ENCODE results near the gene NHERF1. TPM values are rescaled to one million over a fixed set of nuclear protein-coding genes. Genes with fewer than 3 reads are reported as not detected.

The NHERF1 gene
- total RNA-seq, 1 experiment from 2014 or later = 41.8 TPM

GRCh38 chr17:74732042-74732867 is 16.2 kb upstream of the NHERF1 start:
- DNase-seq (ENCODE audit: low read depth) = no peak

- no peak for DNase-seq (ENCODE audit: low read depth)
Observed at GRCh38 chr17:74733365-74734122, 14.9 kb upstream of the NHERF1 start.

GRCh38 chr17:74734256-74734655 is 14.2 kb upstream of the NHERF1 start:
- no peak for DNase-seq (ENCODE audit: low read depth)

GRCh38 chr17:74736513-74737298 is 11.7 kb upstream of the NHERF1 start, which contains the start of gene RAB37:
TSS of gene RAB37 (plus strand) at chr17:74737256. CDS start at chr17:74737273, 17 bp downstream.
- DNase-seq (ENCODE audit: low read depth) = no peak

- no peak for DNase-seq (ENCODE audit: low read depth)
Observed at GRCh38 chr17:74737299-74738050, 11.0 kb upstream of the NHERF1 start.

- DNase-seq (ENCODE audit: low read depth) = no peak
Observed at GRCh38 chr17:74738051-74738996, 10.1 kb upstream of the NHERF1 start.

GRCh38 chr17:74739227-74739831 is 9.1 kb upstream of the NHERF1 start:
- no peak for DNase-seq (ENCODE audit: low read depth)

- DNase-seq (ENCODE audit: low read depth) = no peak
Observed at GRCh38 chr17:74740173-74740572, 8.3 kb upstream of the NHERF1 start.

- DNase-seq (ENCODE audit: low read depth) = no peak
Observed at GRCh38 chr17:74740641-74741387, 7.6 kb upstream of the NHERF1 start.

- peak; percentile 51 for DNase-seq (ENCODE audit: low read depth)
Observed at GRCh38 chr17:74742153-74742515, 6.3 kb upstream of the NHERF1 start.

- DNase-seq (ENCODE audit: low read depth) = no peak
Observed at GRCh38 chr17:74742978-74743545, 5.4 kb upstream of the NHERF1 start.

- no peak for DNase-seq (ENCODE audit: low read depth)
Observed at GRCh38 chr17:74743755-74744154, 4.7 kb upstream of the NHERF1 start.

- no peak for DNase-seq (ENCODE audit: low read depth)
Observed at GRCh38 chr17:74744349-74744713, 4.1 kb upstream of the NHERF1 start.

GRCh38 chr17:74744714-74745547 is 3.5 kb upstream of the NHERF1 start:
- peak; percentile 72 for DNase-seq (ENCODE audit: low read depth)

GRCh38 chr17:74745548-74746177 is 2.8 kb upstream of the NHERF1 start:
- no peak for DNase-seq (ENCODE audit: low read depth)

GRCh38 chr17:74746376-74746775 is 2.1 kb upstream of the NHERF1 start:
- DNase-seq (ENCODE audit: low read depth) = no peak

- no peak for DNase-seq (ENCODE audit: low read depth)
Observed at GRCh38 chr17:74746922-74747321, 1.5 kb upstream of the NHERF1 start.
